Tibial artery (tissue), 4 donors: Measurements from ENCODE around the gene SLC49A3.

Source experiments
- DNase-seq, 2 donors: peaks; one replicate each; pipeline ENCODE4 v3.0.0-alpha.2; 2019
- H3K27ac ChIP-seq, 2 donors: fragments of 200-600 bp; sonication (generic) in 1 of 2; 1 replicate in 1 of 2; 2 replicates in 1 of 2; pipeline ENCODE4 v1.5.1; 2018 to 2019; ENCODE audit warnings: mild to moderate bottlenecking in 1 of 2
- H3K27me3 ChIP-seq, 2 donors: fragments of 200-600 bp; sonication (generic) in 1 of 2; one replicate each; pipeline versions ENCODE4 v1.5.1 to v1.6.0; 2016 to 2019
- H3K36me3 ChIP-seq, 3 donors: fragments of 200-600 bp; sonication (generic) in 2 of 3; one replicate each; pipeline ENCODE4 v1.5.1; 2016 to 2019; ENCODE audit warnings: mild to moderate bottlenecking in 2 of 3
- H3K4me1 ChIP-seq, 4 donors: fragments of 200-600 bp; sonication (generic) in 2 of 4; 1 replicate in 3 of 4; 2 replicates in 1 of 4; pipeline ENCODE4 v1.5.1; 2016 to 2019
- H3K4me3 ChIP-seq, 2 donors: fragments of 200-600 bp; sonication (generic) in 1 of 2; 1 replicate in 1 of 2; 2 replicates in 1 of 2; pipeline ENCODE4 v1.5.1; 2018 to 2019; ENCODE audit warnings: mild to moderate bottlenecking in 2 of 2
- H3K9me3 ChIP-seq, 3 donors: fragments of 200-600 bp; sonication (generic) in 1 of 3; one replicate each; pipeline ENCODE4 v1.5.1; 2016 to 2019
- intact Hi-C: fragments of 100-400 bp; cut with DNase I; formaldehyde crosslinking; loops from one replicate; pipeline ENCODE4 v1.15.0; 2023; ENCODE audit warnings: low total_unique reads
- TF ChIP-seq, protein P1 (sequence below), 2 experiments: fragments of 200-600 bp in 1 of 2; fragments of 450-650 bp in 1 of 2; IDR thresholded peaks; one replicate each; pipeline ENCODE4 v1.5.1; 2017 to 2019; ENCODE audit warnings: antibody characterized with exemption in 2 of 2, mild to moderate bottlenecking in 1 of 2, moderate library complexity in 1 of 2

SLC49A3 gene

DNA sequence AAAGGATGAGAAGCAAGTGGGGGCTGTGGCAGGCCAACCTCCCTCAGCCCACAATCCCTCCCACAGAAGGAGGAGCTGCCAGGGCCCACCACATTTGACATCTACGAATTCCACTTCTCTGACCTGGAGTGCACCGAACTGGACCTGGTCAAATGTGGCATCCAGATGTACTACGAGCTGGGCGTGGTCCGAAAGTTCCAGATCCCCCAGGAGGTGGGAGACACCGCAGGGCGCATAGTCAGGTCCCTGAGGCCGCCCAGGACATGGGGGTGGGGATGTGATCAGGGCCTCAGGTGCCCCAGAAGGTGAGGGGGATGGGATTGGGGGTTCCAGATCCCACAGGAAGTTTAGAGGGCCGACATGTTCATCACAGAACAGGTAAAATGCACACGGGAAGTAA lies 28.6 kb downstream of the SLC49A3 start:
- H3K36me3 ChIP-seq = no peaks in the 10 kb centered on the region
- peaks cover 0 to 12% (median 9%) of the 10 kb centered on the region in 4 donors for H3K4me1 ChIP-seq
- no peak for DNase-seq
- H3K9me3 ChIP-seq = no peaks in the 10 kb centered on the region
- TF ChIP-seq, protein P1, sequence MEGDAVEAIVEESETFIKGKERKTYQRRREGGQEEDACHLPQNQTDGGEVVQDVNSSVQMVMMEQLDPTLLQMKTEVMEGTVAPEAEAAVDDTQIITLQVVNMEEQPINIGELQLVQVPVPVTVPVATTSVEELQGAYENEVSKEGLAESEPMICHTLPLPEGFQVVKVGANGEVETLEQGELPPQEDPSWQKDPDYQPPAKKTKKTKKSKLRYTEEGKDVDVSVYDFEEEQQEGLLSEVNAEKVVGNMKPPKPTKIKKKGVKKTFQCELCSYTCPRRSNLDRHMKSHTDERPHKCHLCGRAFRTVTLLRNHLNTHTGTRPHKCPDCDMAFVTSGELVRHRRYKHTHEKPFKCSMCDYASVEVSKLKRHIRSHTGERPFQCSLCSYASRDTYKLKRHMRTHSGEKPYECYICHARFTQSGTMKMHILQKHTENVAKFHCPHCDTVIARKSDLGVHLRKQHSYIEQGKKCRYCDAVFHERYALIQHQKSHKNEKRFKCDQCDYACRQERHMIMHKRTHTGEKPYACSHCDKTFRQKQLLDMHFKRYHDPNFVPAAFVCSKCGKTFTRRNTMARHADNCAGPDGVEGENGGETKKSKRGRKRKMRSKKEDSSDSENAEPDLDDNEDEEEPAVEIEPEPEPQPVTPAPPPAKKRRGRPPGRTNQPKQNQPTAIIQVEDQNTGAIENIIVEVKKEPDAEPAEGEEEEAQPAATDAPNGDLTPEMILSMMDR (IDR thresholded peaks at IDR 0.05) = no peak
- H3K27ac ChIP-seq = no peak overlapping the region
- intact Hi-C loops = no loop called here
- peaks cover 0 to 50% of the 10 kb centered on the region in 2 donors for H3K27me3 ChIP-seq
- H3K4me3 ChIP-seq = no peak overlapping the region

DNA sequence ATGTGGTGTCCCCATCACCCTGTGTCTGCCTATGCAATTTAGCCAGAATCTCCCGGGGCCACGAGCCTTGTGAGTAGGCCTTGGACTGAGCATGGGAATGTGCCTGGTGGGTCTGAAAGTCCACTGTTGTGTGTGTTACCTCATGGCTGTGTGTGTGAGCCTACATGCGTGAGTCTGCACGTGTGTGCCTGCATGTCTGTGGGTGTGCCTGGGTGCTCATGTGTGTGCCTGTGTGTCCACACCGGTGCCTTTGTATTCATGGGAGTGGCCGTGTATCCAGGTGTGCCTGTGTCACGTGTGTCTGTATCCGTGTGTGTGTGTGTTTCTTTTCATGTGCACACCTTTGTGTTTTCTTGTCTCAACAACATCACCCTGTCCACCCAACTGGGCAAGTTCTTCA lies 29.1 kb downstream of the SLC49A3 start:
- intact Hi-C loops = no loop called here
- Histone ChIP-seq H3K4me3 (no peak overlapping the region), H3K27me3 (peaks cover 0 to 48% of the 10 kb centered on the region in 2 donors), H3K9me3 (no peaks in the 10 kb centered on the region), H3K4me1 (peaks cover 0 to 12% (median 9%) of the 10 kb centered on the region in 4 donors), H3K27ac (no peak overlapping the region), H3K36me3 (no peaks in the 10 kb centered on the region)
- TF ChIP-seq, protein P1 (IDR thresholded peaks at IDR 0.05) = no peak
- DNase-seq = no peak

DNA sequence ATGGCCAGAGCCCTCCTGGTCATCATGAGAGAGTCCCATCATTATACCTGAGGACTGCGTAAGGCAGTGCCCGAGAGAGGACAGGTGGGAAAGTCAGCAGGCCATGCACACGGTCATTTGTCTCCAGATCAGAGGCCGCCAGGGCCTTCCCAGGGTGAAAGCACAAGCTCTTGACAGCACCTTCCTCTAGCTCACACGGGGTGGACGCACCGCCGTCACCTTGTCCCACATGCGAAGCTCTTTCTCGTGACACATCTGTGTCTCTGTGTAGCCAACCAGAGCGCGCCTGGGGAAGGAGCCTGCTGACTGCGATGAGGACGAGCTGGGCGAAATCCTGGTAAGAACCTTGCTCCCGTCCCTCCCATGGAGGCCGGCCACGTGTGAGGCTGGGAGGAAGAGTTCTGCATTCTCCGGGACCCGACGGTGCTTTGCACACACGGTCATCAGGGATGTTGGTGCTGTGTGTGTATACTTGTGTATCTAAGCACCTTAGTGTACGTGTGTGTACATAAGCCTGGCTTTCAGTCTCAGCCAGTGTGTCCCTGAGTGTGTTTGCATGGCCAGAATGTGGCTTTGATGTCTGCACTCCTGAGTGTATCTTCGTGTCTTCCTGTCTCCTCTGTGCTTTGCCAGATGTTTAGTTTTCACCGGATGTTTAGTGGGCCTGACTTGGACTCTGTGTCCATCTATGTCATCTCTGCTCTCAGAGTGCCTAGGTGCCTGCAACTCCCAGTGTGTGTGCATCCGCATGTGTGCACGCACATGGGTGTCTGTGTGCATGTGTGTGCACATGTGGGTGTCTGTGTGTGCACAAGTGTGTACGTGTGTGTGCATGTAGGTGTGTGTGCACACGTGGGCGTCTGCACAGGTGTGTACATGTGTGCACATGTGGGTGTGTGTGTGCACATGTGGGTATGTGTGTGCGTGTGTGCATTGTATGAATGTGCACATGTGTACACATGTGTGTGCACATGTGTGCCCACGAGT lies 30.0 kb downstream of the SLC49A3 start:
- intact Hi-C loops = no loop called here
- Histone ChIP-seq H3K4me3 (no peak overlapping the region), H3K9me3 (no peaks in the 10 kb centered on the region), H3K36me3 (no peaks in the 10 kb centered on the region), H3K4me1 (peaks cover 0 to 10% (median 7%) of the 10 kb centered on the region in 4 donors), H3K27me3 (peaks cover 0 to 39% of the 10 kb centered on the region in 2 donors), H3K27ac (no peak overlapping the region)
- no peak for DNase-seq
- TF ChIP-seq, protein P1 (IDR thresholded peaks at IDR 0.05) = no peak

DNA sequence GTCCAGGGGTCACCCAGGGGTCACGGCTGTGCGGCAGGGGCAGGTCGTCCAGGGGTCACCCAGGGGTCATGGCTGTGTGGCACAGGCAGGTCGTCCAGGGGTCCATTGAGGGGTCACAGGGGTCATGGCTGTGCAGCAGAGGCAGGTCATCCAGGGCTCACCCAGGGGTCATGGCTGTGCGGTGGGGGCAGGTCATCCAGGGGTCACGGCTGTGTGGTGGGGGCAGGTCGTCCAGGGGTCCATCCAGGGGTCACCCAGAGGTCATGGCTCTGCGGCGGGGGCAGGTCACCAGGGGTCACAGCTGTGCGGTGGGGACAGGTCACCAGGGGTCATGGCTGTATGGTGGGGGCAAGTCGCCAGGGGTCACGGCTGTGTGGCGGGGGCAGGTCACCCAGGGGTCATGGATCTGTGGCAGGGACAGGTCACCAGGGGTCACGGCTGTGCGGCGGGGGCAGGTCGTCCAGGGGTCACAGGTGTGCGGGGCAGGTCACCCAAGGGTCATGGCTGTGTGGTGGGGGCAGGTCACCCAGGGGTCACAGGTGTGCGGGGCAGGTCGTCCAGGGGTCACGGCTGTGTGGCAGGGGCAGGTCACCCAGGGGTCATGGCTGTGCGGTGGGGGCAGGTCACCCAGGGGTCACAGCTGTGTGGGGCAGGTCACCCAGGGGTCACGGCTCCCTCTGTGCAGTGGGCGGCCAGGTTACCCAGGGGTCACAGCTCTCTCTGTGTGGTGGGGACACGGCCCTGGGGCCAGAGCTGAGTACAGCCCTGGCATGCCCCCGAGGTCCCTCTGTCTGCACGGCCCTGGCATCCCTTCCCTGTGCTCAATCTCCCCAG lies 30.9 kb downstream of the SLC49A3 start:
- Histone ChIP-seq H3K9me3 (no peaks in the 10 kb centered on the region), H3K4me3 (no peak overlapping the region), H3K4me1 (peaks cover 0 to 1% (median 0%) of the 10 kb centered on the region in 4 donors), H3K36me3 (no peaks in the 10 kb centered on the region), H3K27me3 (peaks cover 0 to 30% of the 10 kb centered on the region in 2 donors), H3K27ac (no peak overlapping the region)
- TF ChIP-seq, protein P1 (IDR thresholded peaks at IDR 0.05) = no peak
- DNase-seq = no peak
- intact Hi-C loops = no loop called here

DNA sequence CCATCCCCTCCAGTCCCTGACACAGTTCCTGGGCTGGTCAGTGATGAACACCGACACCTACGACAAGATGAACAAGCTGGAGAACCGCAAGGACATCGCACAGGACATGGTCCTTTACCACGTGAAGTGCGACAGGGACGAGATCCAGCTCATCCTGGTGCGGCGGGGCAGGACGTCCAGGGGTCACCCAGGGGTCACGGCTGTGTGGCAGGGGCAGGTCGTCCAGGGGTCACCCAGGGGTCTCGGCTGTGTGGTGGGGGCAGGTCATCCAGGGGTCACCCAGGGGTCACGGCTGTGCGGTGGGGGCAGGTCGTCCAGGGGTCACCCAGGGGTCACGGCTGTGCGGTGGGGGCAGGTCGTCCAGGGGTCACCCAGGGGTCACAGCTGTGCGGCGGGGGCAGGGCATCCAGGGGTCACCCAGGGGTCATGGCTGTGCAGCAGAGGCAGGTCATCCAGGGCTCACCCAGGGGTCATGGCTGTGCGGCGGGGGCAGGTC lies 31.6 kb downstream of the SLC49A3 start:
- H3K27ac ChIP-seq = no peak overlapping the region
- TF ChIP-seq, protein P1 (IDR thresholded peaks at IDR 0.05) = no peak
- no peaks in the 10 kb centered on the region for H3K4me1 ChIP-seq
- no peaks in the 10 kb centered on the region for H3K9me3 ChIP-seq
- intact Hi-C loops = no loop called here
- DNase-seq = no peak
- H3K4me3 ChIP-seq = no peak overlapping the region
- peaks cover 0 to 23% of the 10 kb centered on the region in 2 donors for H3K27me3 ChIP-seq
- no peaks in the 10 kb centered on the region for H3K36me3 ChIP-seq
